ENCODE results near the gene PRKAR2B. TPM values are rescaled to one million over a fixed set of nuclear protein-coding genes. Genes with fewer than 3 reads are reported as not detected.

Gene PRKAR2B
- total RNA-seq, 1 donor from 2014 or later, result 21.8 TPM

DNA sequence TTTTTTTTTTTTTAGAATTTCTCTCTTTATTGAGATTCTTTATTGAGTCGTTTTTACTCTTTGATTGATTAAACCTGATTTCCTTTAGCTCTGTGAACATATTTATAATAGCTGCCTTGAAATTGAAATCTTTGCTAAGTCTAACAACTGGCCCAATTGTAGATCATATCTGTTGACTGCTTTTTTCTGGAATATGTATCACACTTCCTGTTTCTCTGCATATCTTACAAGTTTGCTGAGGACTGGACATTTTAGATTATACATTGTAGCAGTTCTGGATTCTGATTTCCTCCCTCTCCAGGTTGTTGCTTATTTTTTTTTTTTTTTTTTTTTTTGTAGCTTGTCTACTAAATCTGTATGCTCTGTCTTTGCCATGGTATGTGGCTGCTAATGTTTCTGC is 56.3 kb downstream of the PRKAR2B start:
- TF ChIP-seq, protein P1, sequence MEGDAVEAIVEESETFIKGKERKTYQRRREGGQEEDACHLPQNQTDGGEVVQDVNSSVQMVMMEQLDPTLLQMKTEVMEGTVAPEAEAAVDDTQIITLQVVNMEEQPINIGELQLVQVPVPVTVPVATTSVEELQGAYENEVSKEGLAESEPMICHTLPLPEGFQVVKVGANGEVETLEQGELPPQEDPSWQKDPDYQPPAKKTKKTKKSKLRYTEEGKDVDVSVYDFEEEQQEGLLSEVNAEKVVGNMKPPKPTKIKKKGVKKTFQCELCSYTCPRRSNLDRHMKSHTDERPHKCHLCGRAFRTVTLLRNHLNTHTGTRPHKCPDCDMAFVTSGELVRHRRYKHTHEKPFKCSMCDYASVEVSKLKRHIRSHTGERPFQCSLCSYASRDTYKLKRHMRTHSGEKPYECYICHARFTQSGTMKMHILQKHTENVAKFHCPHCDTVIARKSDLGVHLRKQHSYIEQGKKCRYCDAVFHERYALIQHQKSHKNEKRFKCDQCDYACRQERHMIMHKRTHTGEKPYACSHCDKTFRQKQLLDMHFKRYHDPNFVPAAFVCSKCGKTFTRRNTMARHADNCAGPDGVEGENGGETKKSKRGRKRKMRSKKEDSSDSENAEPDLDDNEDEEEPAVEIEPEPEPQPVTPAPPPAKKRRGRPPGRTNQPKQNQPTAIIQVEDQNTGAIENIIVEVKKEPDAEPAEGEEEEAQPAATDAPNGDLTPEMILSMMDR (IDR thresholded peaks at IDR 0.05; ENCODE audit: borderline replicate concordance), result no peak
- Histone ChIP-seq H3K9me3 (replicated peaks) (peaks cover 16% of the 10 kb centered on the region), H3K27me3 (ENCODE audit: low read depth) (no peaks in the 10 kb centered on the region), H3K27ac (replicated peaks) (no peak overlapping the region), H3K4me1 (peaks cover 5% of the 10 kb centered on the region), H3K36me3 (no peaks in the 10 kb centered on the region), H3K4me3 (no peak overlapping the region)
- intact Hi-C loops (cut with micrococcal nuclease), result no loop called here
- DNase-seq, result no peak

DNA sequence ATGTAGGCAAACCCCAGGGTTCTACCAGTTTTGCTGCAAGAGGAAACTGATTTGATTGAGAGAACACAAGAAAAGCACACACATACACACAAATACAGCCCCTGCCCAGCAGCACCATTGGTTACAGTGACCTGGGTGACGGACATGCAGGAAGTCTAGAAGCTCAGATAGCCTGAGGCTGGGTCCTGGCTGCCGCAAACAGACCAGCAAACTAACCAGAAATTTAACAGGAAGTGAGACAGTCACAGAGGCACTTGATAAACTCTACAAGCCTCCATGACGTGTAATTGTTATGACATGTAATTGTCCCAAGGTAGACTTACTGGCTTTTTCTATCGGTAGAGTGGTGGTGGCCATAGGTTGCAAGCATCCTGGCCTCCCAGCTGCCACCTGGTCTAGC is 58.9 kb downstream of the PRKAR2B start:
- TF ChIP-seq, protein P1 (IDR thresholded peaks at IDR 0.05; ENCODE audit: borderline replicate concordance), result no peak
- no peak for DNase-seq
- H3K4me1 ChIP-seq, result peaks cover 6% of the 10 kb centered on the region
- no peak overlapping the region for H3K27ac ChIP-seq (replicated peaks)
- peaks cover 16% of the 10 kb centered on the region for H3K9me3 ChIP-seq (replicated peaks)
- no peak overlapping the region for H3K4me3 ChIP-seq
- no peaks in the 10 kb centered on the region for H3K27me3 ChIP-seq (ENCODE audit: low read depth)
- intact Hi-C loops (cut with micrococcal nuclease), result no loop called here
- no peaks in the 10 kb centered on the region for H3K36me3 ChIP-seq

DNA sequence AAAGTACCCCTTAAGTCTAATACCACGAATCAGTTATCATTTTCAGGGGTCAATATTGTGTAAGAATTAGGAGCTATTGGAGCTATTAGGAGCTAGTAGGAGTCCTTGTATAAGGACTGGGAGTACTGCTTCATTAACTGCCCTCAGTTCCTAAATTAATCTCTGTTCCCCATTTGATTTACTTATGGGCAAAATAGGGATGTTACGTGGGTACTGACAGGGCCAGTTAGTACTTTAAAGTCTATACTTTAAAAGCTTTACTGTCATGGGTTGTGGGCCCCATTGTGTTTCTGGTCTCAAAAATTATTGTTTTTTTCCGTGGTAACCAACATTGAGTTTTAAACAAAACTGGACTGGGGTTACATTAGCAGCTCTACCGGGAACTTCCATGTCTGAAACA is 60.3 kb downstream of the PRKAR2B start:
- Histone ChIP-seq H3K9me3 (replicated peaks) (peaks cover 3% of the 10 kb centered on the region), H3K4me3 (no peak overlapping the region), H3K27ac (replicated peaks) (no peak overlapping the region), H3K4me1 (peaks cover 6% of the 10 kb centered on the region), H3K36me3 (no peaks in the 10 kb centered on the region), H3K27me3 (ENCODE audit: low read depth) (no peaks in the 10 kb centered on the region)
- intact Hi-C loops (cut with micrococcal nuclease), result no loop called here
- no peak for DNase-seq
- TF ChIP-seq, protein P1 (IDR thresholded peaks at IDR 0.05; ENCODE audit: borderline replicate concordance), result no peak

DNA sequence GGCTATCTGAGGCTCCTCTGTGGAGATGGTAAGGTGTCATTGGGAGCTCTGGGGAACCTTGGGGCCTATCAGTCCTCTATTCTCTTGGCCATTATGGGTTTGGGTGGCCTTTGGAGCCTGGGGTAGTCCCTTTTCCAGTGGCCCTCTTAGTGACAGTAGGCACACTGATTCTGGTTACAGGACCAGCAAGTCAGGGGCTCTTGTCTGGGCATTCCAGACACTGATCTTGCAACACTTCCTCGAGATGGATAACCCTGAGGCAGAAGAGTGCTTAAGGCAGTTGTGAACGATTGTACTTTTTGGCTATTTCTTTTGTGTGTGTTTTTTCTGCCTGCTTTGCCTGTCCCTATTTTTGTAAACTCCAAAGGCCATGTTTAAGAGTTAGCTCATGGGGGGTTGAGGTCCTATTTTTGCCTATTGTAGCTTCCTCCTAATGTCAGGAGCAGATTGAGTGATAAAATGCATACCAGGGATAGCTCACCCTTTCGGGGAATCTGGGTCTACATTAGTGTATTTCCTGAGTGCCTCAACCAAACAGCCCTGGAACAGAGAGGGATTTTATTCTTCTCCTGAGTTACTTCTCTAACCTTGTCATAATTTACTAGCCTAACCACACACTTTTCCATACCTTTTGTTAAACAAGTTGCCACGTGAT is 61.2 kb downstream of the PRKAR2B start:
- H3K27me3 ChIP-seq (ENCODE audit: low read depth), result no peaks in the 10 kb centered on the region
- no peaks in the 10 kb centered on the region for H3K36me3 ChIP-seq
- peaks cover 6% of the 10 kb centered on the region for H3K4me1 ChIP-seq
- no peak overlapping the region for H3K27ac ChIP-seq (replicated peaks)
- no peaks in the 10 kb centered on the region for H3K9me3 ChIP-seq (replicated peaks)
- TF ChIP-seq, protein P1 (IDR thresholded peaks at IDR 0.05; ENCODE audit: borderline replicate concordance), result no peak
- H3K4me3 ChIP-seq, result no peak overlapping the region
- intact Hi-C loops (cut with micrococcal nuclease), result no loop called here
- DNase-seq, result no peak

DNA sequence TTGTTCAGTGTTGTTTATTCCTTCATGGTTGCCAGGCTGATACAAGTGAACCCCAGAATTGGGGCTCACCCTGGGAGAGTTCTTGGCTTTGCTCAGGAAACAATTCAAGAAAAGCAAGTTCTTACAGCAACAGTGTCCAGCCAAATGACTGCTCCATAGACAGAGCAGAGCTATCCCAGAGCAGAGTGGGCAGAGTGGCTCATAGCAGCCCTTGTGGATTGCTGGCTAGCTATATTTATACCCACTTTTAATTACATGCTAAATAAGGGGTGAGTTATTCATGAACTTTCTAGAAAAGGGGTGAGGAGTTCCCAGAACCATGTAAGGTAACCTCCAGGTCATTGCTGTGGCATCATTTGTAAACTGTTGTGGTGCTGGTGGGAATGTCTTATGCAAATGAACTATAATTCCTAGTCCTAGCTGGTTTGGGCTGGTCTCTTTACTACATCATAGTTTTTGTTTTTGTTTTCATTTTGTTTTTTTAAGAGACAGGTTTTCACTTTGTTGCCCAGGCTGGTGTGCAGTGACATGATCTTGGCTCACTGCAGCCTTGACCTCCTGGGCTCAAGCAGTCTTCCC is 64.4 kb downstream of the PRKAR2B start:
- Histone ChIP-seq H3K4me3 (no peak overlapping the region), H3K9me3 (replicated peaks) (no peaks in the 10 kb centered on the region), H3K4me1 (peaks cover 6% of the 10 kb centered on the region), H3K27me3 (ENCODE audit: low read depth) (no peaks in the 10 kb centered on the region), H3K27ac (replicated peaks) (no peak overlapping the region), H3K36me3 (no peaks in the 10 kb centered on the region)
- TF ChIP-seq, protein P1 (IDR thresholded peaks at IDR 0.05; ENCODE audit: borderline replicate concordance), result no peak
- no peak for DNase-seq
- intact Hi-C loops (cut with micrococcal nuclease), result no loop called here

All from left ventricle myocardium inferior (tissue), 1 donor.